ENCODE results near the gene GMPR2.
"Not testable (repeated sequence)": the region's sequence is repeated elsewhere in the genome, so short reads cannot be mapped to it uniquely, and the experiment has no call there.

- not testable (repeated sequence) for TF ChIP-seq POLR2AphosphoS5 (IDR thresholded peaks at IDR 0.05; ENCODE audit: borderline replicate concordance, low read depth, low read length); EZH2 (IDR thresholded peaks at IDR 0.05); FOXP2 (optimal IDR thresholded peaks at IDR 0.05; ENCODE audit: control extremely low read depth, extremely low read length, insufficient read depth)
These were observed 9.7 kb upstream of the GMPR2 start for GRCh38 chr14:24222987-24223386.
